Embryonic facial prominence (tissue), 1 donor: ENCODE measurements around the gene B4GALNT4.
A peak's percentile ranks its signal among the peaks of the same experiment; 100 is the strongest.
"Not testable (repeated sequence)": the region's sequence is repeated elsewhere in the genome, so short reads cannot be mapped to it uniquely, and the experiment has no call there.

Source experiments
- DNase-seq: peaks from one replicate; pipeline ENCODE4 v3.0.0-alpha.2; 2016; ENCODE audit errors: extremely low spot score

B4GALNT4 gene

GRCh38 chr11:335779-336658 lies 33.3 kb upstream of the B4GALNT4 start:
- no peak for DNase-seq

DNA sequence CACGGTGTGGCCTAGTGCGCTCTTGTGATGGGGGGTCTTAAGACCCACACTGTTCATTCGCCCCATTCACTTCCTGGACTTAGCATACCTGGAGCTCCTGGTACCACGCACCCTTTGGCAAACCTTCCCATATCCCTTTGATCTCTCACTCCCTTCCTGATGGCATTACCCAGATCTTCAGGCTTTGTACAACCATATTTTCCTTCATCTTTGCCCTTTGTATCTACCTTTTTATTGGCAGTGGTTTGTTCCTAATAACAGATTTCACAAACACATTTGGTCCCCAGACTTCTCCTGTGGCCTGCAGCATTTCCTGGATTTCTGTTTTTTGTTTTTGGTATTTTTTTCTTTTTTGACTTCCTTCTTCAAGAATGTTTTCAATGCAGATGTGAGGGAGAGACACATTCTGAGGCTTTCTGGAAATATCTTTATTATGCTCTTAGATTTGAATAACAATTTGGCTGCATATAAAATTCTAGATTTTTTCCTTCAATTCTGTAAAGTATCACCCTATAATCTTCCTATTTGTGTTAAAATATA lies 32.6 kb upstream of the B4GALNT4 start:
- no peak for DNase-seq

DNA sequence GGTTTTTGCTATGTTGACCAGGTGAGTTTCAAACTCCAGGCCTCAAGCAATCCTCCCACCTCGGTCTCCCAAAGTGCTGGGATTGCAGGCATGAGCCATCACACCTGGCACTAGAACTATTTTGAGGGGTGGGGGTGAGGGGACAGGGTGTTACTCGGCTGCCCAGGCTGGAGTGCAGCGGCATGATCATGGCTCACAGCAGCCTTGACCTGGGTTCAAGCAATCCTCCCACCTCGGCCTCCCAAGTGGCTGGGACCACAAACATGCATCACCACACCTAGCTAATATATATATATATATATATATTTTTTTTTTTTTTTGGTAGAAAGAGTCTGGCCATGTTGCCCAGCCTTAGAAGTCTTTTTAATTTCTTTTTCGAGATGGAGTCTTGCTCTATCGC lies 31.6 kb upstream of the B4GALNT4 start:
- DNase-seq = no peak

DNA sequence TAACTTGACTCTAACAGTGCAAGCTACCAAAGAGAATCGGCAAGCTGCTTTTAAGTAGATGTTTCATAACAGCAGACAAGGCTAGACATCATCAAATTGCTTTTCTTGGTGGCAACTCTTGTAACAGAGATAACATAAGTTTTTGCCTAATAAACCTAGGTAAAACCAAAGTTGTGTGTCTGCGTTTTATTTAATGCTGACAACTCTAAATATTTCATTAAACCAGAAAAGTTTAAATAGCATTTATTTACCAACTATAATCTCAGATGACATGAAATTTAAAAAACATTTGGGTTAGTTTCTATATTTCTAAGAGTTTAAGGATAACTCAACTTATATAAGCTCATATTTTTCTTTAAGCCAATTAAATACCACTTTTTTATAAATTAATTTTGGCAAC lies 29.3 kb upstream of the B4GALNT4 start:
- no peak for DNase-seq

- DNase-seq = no peak
Observed at GRCh38 chr11:340539-341512, 28.5 kb upstream of the B4GALNT4 start.

- DNase-seq = no peak
Observed at GRCh38 chr11:342328-342727, 27.0 kb upstream of the B4GALNT4 start.

GRCh38 chr11:344836-345578 lies 24.3 kb upstream of the B4GALNT4 start:
- DNase-seq = no peak

- DNase-seq = no peak
Observed at GRCh38 chr11:346529-346928, 22.8 kb upstream of the B4GALNT4 start.

GRCh38 chr11:349270-349954 lies 19.9 kb upstream of the B4GALNT4 start:
- DNase-seq = not testable (repeated sequence)

- not testable (repeated sequence) for DNase-seq
Observed at GRCh38 chr11:350033-350722, 19.1 kb upstream of the B4GALNT4 start.

DNA sequence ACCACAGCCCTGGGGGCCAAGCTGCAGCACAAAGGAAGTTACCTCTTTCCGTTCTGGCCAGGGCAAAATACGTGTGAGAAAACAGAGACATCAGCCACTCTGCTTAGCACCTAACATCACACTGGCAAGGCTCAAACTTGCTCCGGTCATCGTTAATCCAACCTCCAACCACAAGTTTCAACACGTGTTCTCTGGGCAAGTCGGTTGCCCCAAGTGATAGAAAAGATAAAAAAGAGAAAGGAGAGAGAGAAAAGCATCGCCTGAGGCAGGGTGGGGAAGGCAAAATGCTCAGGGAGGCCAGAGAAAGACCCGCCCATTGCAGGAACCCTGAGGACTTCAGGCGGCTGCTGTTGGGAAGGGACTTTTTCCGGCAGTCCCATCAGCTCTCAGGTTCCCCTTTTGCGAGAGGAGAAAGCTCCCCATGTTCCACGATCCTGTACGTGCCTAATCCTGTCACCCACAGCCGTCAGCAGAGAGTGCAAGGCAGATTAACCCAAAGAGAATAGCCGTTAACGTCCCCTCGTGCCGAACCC lies 18.5 kb upstream of the B4GALNT4 start:
- DNase-seq = no peak

GRCh38 chr11:351411-351810 lies 17.9 kb upstream of the B4GALNT4 start:
- DNase-seq = no peak

DNA sequence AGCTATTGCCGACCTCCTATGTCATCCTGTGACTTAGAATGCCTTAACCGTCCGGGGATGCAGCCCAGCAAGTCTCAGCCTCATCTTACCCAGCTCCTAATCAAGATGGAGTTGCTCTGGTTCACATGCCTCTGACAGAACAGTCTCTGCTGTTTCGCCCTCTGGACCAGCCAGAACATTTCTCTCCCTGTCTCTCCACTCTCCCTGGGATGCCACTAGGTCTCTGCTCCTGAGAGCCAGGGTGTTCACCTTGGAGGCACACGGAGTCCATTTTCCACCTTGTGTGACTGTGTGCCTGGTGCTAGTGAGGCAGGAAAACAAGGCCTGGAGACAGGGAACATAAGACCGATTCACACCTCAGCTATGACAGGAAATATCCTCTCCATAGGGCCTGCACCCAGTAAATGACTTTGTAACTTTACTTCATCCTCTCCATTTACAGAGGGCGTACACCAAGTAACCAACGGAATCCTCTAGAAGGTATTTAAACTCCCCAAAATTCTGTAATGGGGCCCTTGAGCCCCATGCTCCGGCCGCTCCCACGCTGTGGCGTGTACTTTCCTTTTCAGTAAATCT lies 16.8 kb upstream of the B4GALNT4 start:
- no peak for DNase-seq

DNA sequence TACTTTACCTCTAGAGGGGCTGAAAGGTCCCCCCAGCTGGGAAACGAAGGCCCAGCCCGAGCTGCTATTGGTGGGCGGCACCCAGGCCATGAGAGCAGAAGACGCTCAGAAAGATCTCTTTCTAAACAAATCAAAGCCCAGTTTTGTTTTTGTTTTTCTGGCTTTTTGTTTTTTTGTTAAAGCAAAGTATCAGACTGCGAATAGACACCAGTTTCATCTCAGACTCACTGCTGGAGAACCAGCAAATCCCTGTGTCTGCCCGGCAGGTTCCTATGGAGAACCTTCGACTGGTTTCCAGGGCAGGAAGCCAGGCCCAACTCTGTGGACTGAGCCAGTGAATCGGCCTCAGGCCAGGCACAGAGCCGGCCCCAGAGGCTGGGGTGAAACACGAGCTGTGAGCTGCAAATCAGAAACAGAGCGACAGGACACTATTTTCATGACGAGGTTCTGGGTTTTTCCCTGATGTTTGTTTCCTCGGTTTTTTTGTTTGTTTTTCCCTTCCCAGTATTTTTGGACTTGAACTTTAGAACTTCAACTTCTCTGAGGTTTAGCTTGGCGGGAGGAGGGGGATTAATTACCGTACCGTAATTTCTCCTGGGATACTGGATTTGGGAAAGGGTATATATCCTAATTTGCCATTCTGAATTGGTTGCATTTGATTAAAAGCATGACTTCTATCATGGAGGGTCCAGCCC lies 16.0 kb upstream of the B4GALNT4 start:
- peak; percentile 76 for DNase-seq

DNA sequence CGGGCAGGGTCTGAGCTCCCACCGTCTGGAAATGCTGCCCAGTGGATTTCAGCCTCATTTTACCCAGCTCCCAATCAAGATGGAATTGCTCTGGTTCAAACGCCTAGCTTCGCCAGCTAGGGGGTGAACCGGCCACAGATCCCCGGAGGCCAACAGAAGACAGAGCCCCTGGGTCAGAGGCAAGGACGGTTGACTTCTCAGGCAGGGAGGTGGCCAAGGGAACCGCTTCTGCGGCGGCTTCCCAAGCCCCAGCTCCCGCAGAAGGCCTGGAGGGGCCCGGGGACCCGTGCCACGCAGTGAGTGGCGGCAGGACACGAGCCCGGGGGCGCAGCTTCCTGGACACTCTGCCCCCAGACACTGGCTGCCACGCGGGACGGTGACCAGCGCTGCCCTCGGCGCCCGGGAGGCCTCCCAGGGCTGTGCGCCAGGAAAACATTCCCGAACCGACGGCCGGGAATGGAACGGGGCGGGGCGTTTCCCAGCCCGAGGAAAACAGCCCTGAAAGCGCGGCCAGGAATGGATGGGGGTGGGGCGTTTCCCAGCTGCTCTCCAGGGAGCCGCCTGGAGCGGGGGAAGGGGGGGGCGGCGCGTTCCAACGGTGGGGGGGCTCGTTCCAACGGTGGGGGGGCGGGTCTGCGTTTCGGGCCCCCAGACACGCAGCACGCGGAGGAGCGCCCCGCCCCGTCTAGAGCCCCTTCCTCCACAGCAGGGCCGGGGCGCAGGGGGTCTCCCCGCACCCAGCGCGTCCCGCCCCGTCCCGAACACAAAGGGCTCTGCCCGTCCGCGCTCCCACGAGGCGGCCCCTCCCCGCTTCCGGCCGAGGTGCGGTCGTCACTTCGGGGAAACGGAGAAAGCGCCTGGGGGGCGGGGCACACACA lies 13.5 kb upstream of the B4GALNT4 start:
- DNase-seq = peak; percentile 75

DNA sequence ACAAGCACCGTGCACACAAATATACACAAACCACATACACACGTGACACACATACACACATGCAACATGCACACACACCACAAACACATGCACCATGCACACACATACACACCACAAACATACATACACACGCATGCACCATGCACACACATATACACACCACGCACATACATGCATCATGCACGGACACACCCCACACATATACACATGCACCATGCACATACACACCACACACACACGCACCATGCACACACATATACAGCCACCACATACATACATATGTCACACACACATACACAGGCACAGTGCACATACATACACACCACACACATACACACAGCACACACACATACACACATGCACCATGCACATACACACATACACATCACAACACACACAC lies 12.7 kb upstream of the B4GALNT4 start:
- no peak for DNase-seq

- DNase-seq = no peak
Observed at GRCh38 chr11:357582-357981, 11.7 kb upstream of the B4GALNT4 start.
